Osteoblast (primary cell): ENCODE results near the gene DZIP3. TPM values are rescaled to one million over a fixed set of nuclear protein-coding genes. Genes with fewer than 3 reads are reported as not detected.
"Not testable (repeated sequence)": the region's sequence is repeated elsewhere in the genome, so short reads cannot be mapped to it uniquely, and the experiment has no call there.

ENCODE experiments used
- DNase-seq: peaks from one replicate; pipeline ENCODE4 v3.0.0; 2011; ENCODE audit warnings: low spot score, mixed read lengths; ENCODE audit not compliant: insufficient read length; ENCODE audit errors: missing footprints
- H2AFZ ChIP-seq: 2 replicates; pipeline ENCODE4 v1.6.0; 2011; ENCODE audit warnings: mild to moderate bottlenecking, low read length
- H3K27ac ChIP-seq: 2 replicates; pipeline ENCODE4 v1.5.1; 2011; ENCODE audit warnings: mild to moderate bottlenecking, low read depth, low read length, moderate library complexity
- H3K27me3 ChIP-seq: 2 replicates; pipeline ENCODE4 v1.6.0; 2012; ENCODE audit warnings: mild to moderate bottlenecking, control low read depth, inconsistent platforms, low read length, moderate library complexity; ENCODE audit not compliant: insufficient read depth
- H3K36me3 ChIP-seq: 2 replicates; pipeline ENCODE4 v1.5.1; 2011; ENCODE audit warnings: mild to moderate bottlenecking, low read length, control low read depth, moderate library complexity; ENCODE audit not compliant: insufficient read depth
- H3K4me1 ChIP-seq: 2 replicates; pipeline ENCODE4 v1.5.1; 2011; ENCODE audit warnings: mild to moderate bottlenecking, low read length, control low read depth, moderate library complexity; ENCODE audit not compliant: insufficient read depth
- H3K4me2 ChIP-seq: 2 replicates; pipeline ENCODE4 v1.6.0; 2011; ENCODE audit warnings: mild to moderate bottlenecking, low read length; ENCODE audit not compliant: insufficient read depth
- H3K4me3 ChIP-seq: fragments of 200-600 bp; sonication (generic); 3 replicates; pipeline ENCODE4 v1.5.1; 2012; ENCODE audit warnings: mild to moderate bottlenecking, low read length, inconsistent platforms; ENCODE audit not compliant: insufficient read depth
- H3K79me2 ChIP-seq: 2 replicates; pipeline ENCODE4 v1.6.0; 2012; ENCODE audit warnings: mild to moderate bottlenecking, low read length, control low read depth, inconsistent platforms; ENCODE audit not compliant: insufficient read depth
- H3K9me3 ChIP-seq: 2 replicates; pipeline ENCODE4 v1.5.1; 2011; ENCODE audit warnings: low read depth, low read length, control low read depth
- H4K20me1 ChIP-seq: 2 replicates; pipeline ENCODE4 v1.6.0; 2012; ENCODE audit warnings: mild to moderate bottlenecking, low read length, control low read depth; ENCODE audit not compliant: insufficient read depth
- total RNA-seq: library from RNA; depleted of rRNA; stranded (reverse); fragments of >200 nt; gene quantifications from 2 replicates; pipeline ENCODE4 v1.2.3, GENCODE V29; 2012
- TF ChIP-seq, protein P1 (sequence below): IDR thresholded peaks from 2 replicates; pipeline ENCODE4 v1.5.1; 2011; ENCODE audit warnings: mild to moderate bottlenecking, low read depth, low read length, moderate library complexity; ENCODE audit errors: extremely low read depth

DZIP3 gene
- total RNA-seq, 1 donor = 12.3 TPM

DNA sequence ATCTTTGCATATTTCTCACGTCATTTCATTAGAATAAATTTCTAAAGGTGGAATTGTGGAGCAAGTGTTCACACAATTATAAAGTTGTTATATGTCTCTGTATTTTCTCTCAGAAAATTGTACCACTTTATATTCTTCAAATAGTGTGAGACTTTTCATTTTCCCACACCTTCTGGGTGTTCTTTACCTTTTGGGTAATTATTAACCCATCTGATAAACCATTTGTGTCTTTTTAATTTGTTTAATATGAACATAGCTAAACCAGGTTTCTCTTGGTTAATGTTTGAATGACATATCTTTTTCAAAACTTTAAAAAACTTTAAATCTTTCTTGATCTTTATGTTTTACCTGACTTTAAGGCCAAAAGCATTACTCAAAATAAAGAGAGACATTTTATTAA, 40.5 kb downstream of the DZIP3 start:
- no peak for DNase-seq
- H3K36me3 ChIP-seq = no peaks in the 10 kb centered on the region
- no peaks in the 10 kb centered on the region for H3K9me3 ChIP-seq
- no peak overlapping the region for H3K27ac ChIP-seq
- H2AFZ ChIP-seq = no peak overlapping the region
- TF ChIP-seq, protein P1, sequence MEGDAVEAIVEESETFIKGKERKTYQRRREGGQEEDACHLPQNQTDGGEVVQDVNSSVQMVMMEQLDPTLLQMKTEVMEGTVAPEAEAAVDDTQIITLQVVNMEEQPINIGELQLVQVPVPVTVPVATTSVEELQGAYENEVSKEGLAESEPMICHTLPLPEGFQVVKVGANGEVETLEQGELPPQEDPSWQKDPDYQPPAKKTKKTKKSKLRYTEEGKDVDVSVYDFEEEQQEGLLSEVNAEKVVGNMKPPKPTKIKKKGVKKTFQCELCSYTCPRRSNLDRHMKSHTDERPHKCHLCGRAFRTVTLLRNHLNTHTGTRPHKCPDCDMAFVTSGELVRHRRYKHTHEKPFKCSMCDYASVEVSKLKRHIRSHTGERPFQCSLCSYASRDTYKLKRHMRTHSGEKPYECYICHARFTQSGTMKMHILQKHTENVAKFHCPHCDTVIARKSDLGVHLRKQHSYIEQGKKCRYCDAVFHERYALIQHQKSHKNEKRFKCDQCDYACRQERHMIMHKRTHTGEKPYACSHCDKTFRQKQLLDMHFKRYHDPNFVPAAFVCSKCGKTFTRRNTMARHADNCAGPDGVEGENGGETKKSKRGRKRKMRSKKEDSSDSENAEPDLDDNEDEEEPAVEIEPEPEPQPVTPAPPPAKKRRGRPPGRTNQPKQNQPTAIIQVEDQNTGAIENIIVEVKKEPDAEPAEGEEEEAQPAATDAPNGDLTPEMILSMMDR = no peak
- no peaks in the 10 kb centered on the region for H4K20me1 ChIP-seq
- H3K79me2 ChIP-seq = no peaks in the 10 kb centered on the region
- H3K4me1 ChIP-seq = no peaks in the 10 kb centered on the region
- H3K4me2 ChIP-seq = no peak overlapping the region
- no peak overlapping the region for H3K4me3 ChIP-seq
- no peaks in the 10 kb centered on the region for H3K27me3 ChIP-seq

DNA sequence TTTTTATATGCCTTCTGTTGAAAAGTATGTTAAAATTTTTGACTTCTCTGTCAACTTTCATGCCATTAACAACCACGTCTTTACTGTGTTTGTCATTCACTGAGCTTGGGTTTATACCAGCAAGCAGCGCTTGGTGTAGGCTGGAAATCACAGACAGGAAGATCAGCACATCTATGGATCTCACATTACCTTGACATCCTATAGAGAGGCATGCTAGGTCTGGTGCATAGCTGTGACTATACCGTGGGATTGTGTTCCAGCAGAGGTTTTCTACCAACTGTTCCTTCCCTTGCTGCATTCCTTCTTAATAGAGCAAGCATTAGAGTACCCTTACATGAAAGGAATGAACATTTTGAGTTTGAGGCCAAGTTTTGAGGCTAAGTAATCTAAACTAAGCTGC, 53.0 kb downstream of the DZIP3 start:
- H3K4me3 ChIP-seq = no peak overlapping the region
- H3K27ac ChIP-seq = no peak overlapping the region
- no peak overlapping the region for H3K4me2 ChIP-seq
- no peaks in the 10 kb centered on the region for H4K20me1 ChIP-seq
- H3K4me1 ChIP-seq = no peaks in the 10 kb centered on the region
- no peak overlapping the region for H2AFZ ChIP-seq
- H3K27me3 ChIP-seq = no peaks in the 10 kb centered on the region
- H3K36me3 ChIP-seq = peaks cover 4% of the 10 kb centered on the region
- DNase-seq = no peak
- H3K79me2 ChIP-seq = no peaks in the 10 kb centered on the region
- TF ChIP-seq, protein P1 = no peak
- H3K9me3 ChIP-seq = no peaks in the 10 kb centered on the region

DNA sequence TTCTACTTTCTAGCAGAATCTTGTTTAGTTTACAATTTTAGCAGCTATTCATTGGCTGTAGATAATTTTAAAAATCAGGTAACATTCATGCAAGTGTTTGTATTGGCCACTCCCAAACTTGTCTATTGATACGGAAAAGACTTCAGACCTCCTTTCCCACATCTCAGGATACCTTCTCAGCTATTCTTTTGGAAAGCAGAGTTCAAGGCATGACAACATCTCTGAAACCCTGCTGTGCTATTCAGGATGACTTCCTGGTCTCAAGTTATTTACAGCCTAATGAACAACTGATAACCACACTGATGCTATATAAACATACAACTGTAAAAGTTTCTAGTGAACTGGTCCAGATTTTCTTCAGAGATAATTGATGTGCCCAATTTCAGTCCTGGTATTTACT, 55.8 kb downstream of the DZIP3 start:
- H3K27me3 ChIP-seq = no peaks in the 10 kb centered on the region
- TF ChIP-seq, protein P1 = no peak
- no peak overlapping the region for H3K4me2 ChIP-seq
- H3K4me1 ChIP-seq = no peaks in the 10 kb centered on the region
- H2AFZ ChIP-seq = no peak overlapping the region
- no peak for DNase-seq
- H4K20me1 ChIP-seq = no peaks in the 10 kb centered on the region
- H3K79me2 ChIP-seq = no peaks in the 10 kb centered on the region
- no peaks in the 10 kb centered on the region for H3K9me3 ChIP-seq
- H3K27ac ChIP-seq = no peak overlapping the region
- H3K4me3 ChIP-seq = no peak overlapping the region
- peaks cover 4% of the 10 kb centered on the region for H3K36me3 ChIP-seq

DNA sequence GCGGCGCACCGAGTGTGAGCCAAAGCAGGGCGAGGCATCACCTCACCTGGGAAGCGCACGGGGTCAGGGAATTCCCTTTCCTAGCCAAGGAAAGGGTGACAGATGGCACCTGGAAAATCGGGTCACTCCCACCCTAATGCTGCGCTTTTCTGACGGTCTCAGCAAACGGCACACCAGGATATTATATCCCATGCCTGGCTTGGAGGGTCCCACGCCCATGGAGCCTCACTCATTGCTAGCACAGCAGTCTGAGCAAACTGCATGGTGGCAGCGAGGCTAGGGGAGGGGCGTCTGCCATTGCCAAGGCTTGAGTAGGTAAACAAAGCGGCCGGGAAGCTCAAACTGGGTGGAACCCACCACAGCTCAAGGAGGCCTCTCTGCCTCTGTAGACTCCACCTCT, 66.1 kb downstream of the DZIP3 start:
- not testable (repeated sequence) for H3K4me3 ChIP-seq, DNase-seq, H3K9me3 ChIP-seq, H3K36me3 ChIP-seq, H2AFZ ChIP-seq, H3K4me2 ChIP-seq, H4K20me1 ChIP-seq, H3K79me2 ChIP-seq, H3K27ac ChIP-seq, H3K4me1 ChIP-seq, H3K27me3 ChIP-seq
